Upper lobe of right lung (tissue), 1 donor: Measurements from ENCODE around the gene GDA. TPM values are rescaled to one million over a fixed set of nuclear protein-coding genes. Genes with fewer than 3 reads are reported as not detected.

Experiments
- ATAC-seq: fragments of 200-7000 bp; cut with Tn5 transposase; one replicate; pipeline ENCODE4 v1.9.1; 2020; ENCODE audit warnings: mild to moderate bottlenecking, moderate library complexity
- DNase-seq: peaks from one replicate; pipeline ENCODE4 v3.0.0-alpha.2; 2020
- H3K27ac ChIP-seq: fragments of 200-600 bp; one replicate; pipeline ENCODE4 v1.8.0; 2022
- H3K27me3 ChIP-seq: fragments of 200-600 bp; one replicate; pipeline ENCODE4 v1.8.0; 2022; ENCODE audit warnings: mild to moderate bottlenecking
- H3K36me3 ChIP-seq: fragments of 200-600 bp; one replicate; pipeline ENCODE4 v1.8.0; 2022
- H3K4me1 ChIP-seq: fragments of 200-600 bp; one replicate; pipeline ENCODE4 v1.8.0; 2022
- H3K4me3 ChIP-seq: fragments of 200-600 bp; one replicate; pipeline ENCODE4 v1.8.0; 2022; ENCODE audit warnings: mild to moderate bottlenecking
- H3K9me3 ChIP-seq: fragments of 200-600 bp; one replicate; pipeline ENCODE4 v1.8.0; 2022
- intact Hi-C: fragments of 100-400 bp; cut with DNase I; formaldehyde crosslinking; loops from one replicate; pipeline ENCODE4 v1.11.0; 2022
- total RNA-seq: library from RNA; stranded (reverse); fragmentation: NEBNext Ultra II Directional; extraction: Animal tissue kit (Norgen Biotek cat#: 25700); gene quantifications from one replicate; pipeline ENCODE4 v1.2.1, GENCODE V29; 2021
- TF ChIP-seq, protein P1 (sequence below): fragments of 200-600 bp; IDR thresholded peaks from one replicate; pipeline ENCODE4 v1.8.0; 2022; ENCODE audit warnings: antibody characterized with exemption
- donor health status: DM: no; HTN: yes; CAD: no; lungs with severe emphysema.

Gene GDA
- total RNA-seq, 1 donor from 2014 or later, result 0.20 TPM

DNA sequence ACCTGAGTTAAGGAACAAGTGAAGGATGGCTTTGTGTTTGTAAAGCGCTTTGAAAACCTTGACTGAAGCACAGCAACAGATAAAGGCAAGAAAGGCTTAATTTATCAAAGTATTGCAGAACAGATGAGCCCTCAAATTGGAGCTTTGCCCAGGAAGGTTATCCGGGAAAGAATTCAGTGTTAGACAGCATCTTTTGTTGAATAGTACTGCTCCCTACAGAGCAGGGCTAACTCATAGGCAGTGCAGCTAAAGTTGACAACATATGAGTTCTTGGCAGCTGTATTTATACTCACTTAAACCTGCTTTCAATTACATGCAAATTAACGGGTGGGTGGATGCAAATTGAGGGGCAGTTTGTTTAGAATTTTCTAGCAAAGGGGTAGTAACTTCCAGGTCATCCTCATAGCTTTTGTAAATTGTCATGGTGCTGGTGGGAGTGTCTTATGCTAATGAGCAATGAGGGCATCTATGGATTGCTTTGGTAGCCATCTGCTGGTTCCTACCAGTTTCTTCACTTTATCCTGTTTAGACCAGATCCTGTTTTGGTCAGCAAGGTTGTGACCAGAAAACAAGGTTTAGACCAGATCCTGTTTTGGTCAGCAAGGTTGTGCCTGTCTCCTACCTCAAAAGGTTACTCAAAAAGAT is 105.8 kb downstream of the GDA start:
- ATAC-seq, result no peak
- Histone ChIP-seq H3K4me3 (no peak overlapping the region), H3K9me3 (no peaks in the 10 kb centered on the region), H3K27me3 (no peaks in the 10 kb centered on the region), H3K36me3 (no peaks in the 10 kb centered on the region), H3K4me1 (no peaks in the 10 kb centered on the region), H3K27ac (no peak overlapping the region)
- intact Hi-C loops, result no loop called here
- TF ChIP-seq, protein P1, sequence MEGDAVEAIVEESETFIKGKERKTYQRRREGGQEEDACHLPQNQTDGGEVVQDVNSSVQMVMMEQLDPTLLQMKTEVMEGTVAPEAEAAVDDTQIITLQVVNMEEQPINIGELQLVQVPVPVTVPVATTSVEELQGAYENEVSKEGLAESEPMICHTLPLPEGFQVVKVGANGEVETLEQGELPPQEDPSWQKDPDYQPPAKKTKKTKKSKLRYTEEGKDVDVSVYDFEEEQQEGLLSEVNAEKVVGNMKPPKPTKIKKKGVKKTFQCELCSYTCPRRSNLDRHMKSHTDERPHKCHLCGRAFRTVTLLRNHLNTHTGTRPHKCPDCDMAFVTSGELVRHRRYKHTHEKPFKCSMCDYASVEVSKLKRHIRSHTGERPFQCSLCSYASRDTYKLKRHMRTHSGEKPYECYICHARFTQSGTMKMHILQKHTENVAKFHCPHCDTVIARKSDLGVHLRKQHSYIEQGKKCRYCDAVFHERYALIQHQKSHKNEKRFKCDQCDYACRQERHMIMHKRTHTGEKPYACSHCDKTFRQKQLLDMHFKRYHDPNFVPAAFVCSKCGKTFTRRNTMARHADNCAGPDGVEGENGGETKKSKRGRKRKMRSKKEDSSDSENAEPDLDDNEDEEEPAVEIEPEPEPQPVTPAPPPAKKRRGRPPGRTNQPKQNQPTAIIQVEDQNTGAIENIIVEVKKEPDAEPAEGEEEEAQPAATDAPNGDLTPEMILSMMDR, result no peak
- DNase-seq, result no peak

DNA sequence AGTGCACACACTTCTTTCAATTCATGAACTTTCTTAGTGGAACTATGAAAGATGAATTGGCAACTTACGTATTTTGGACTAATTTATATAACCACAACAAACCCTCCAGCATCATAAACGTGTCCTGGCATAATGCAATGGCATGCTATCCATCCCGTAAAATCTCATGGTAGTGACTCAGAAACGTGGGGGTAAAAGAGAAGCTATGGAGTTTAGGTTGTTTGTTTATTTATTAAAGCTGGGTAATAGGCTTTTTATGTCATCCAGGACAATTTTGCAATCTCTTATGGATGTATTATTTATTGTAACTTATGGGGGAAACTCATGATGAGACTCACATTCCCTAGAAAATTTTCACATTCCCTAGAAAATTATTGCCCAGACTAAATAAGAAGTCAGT is 106.3 kb downstream of the GDA start:
- no peak for ATAC-seq

DNA sequence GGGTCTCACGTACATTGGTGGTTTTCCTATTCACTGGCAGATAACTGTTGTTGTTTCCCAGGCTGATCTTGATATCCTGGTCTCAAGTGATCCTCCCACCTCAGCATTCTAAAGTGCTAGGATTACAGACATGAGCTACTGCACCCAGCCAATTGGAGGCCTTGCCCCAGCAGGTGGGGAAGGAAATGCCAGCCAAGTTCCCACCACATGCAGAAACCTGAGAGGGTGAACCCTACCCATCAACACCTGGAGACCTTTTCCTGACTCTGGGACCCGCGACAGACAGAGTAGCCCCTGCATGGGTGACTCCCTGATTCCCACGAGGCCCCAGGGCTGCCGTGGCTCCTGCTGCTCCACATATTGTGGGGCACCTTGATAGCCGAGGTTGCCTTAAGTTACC is 107.7 kb downstream of the GDA start:
- ATAC-seq (no peak), DNase-seq (no peak)
- H3K36me3 ChIP-seq, result no peaks in the 10 kb centered on the region
- intact Hi-C loops, result no loop called here
- TF ChIP-seq, protein P1, result no peak
- H3K4me3 ChIP-seq, result no peak overlapping the region
- no peaks in the 10 kb centered on the region for H3K4me1 ChIP-seq
- no peaks in the 10 kb centered on the region for H3K27me3 ChIP-seq
- no peak overlapping the region for H3K27ac ChIP-seq
- H3K9me3 ChIP-seq, result no peaks in the 10 kb centered on the region

More for the DNA sequence above, 106.3 kb downstream of the GDA start:
- TF ChIP-seq, protein P1, result no peak
- H3K4me3 ChIP-seq, result no peak overlapping the region
- H3K4me1 ChIP-seq, result no peaks in the 10 kb centered on the region
- no peak for DNase-seq
- no peaks in the 10 kb centered on the region for H3K27me3 ChIP-seq
- no peaks in the 10 kb centered on the region for H3K36me3 ChIP-seq
- no peaks in the 10 kb centered on the region for H3K9me3 ChIP-seq
- H3K27ac ChIP-seq, result no peak overlapping the region
- intact Hi-C loops, result no loop called here

DNA sequence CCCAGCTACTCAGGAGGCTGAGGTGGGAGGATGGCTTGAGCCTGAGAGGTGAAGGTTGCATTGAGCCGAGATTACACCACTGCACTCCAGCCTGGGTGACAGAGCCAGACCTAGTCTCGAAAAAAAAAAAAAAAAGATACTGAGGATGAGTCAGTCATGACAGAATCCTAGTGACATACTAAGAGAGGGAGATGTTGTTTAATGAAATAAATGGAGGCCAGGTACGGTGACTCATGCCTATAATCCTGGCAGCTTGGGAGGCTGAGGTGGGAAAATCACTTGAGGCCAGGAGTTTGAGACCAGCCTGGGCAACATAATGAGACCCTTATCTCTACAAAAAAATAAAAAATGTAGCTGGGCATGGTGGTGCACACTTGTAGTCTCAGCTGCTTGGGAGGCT is 108.6 kb downstream of the GDA start:
- Histone ChIP-seq H3K36me3 (no peaks in the 10 kb centered on the region), H3K4me3 (no peak overlapping the region), H3K27me3 (no peaks in the 10 kb centered on the region), H3K9me3 (no peaks in the 10 kb centered on the region), H3K27ac (no peak overlapping the region), H3K4me1 (no peaks in the 10 kb centered on the region)
- TF ChIP-seq, protein P1, result no peak
- intact Hi-C loops, result no loop called here
- no peak for DNase-seq
- no peak for ATAC-seq

DNA sequence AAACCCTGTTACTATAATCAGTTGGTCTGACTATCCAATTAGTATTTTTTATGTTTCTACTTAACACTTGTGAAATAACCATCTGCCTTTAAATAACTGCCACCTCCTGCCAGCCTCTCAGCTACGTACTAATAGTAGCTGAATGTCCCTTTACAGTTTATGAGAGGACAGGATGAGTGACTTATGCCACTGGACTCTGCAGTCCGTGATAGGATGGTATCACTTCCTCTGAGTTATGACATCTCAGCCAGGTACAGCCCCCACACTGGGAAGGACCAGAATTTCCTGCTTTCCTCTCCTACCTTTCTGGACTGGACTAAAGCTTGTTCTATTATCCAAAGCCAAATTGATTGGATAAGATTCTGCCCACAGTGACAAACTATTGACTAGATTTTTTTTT is 112.8 kb downstream of the GDA start:
- Histone ChIP-seq H3K9me3 (no peaks in the 10 kb centered on the region), H3K36me3 (no peaks in the 10 kb centered on the region), H3K27me3 (no peaks in the 10 kb centered on the region), H3K4me1 (no peaks in the 10 kb centered on the region), H3K4me3 (no peak overlapping the region), H3K27ac (no peak overlapping the region)
- TF ChIP-seq, protein P1, result no peak
- intact Hi-C loops, result no loop called here
- DNase-seq (no peak), ATAC-seq (no peak)

DNA sequence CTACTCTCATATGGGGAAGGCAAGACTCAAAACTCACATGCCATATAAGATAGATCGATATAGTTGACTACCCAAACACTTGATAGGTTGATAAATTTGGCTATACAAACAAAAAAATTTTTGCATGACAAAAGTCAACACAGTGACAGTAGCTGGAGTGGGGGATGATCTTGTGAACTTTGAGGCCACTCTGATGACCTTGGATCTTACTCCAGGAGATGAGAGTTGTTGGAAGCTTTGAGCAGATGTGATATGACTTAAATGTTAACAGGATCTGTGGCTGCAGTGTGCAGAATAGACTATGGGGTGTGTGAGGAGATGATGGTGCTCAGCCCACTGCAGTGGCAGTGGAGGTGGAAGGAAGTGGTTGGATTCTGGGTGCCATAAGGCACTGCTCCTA is 114.3 kb downstream of the GDA start:
- no peaks in the 10 kb centered on the region for H3K4me1 ChIP-seq
- no peaks in the 10 kb centered on the region for H3K36me3 ChIP-seq
- intact Hi-C loops, result no loop called here
- ATAC-seq, result no peak
- H3K9me3 ChIP-seq, result no peaks in the 10 kb centered on the region
- no peak for DNase-seq
- H3K27me3 ChIP-seq, result no peaks in the 10 kb centered on the region
- H3K27ac ChIP-seq, result no peak overlapping the region
- no peak overlapping the region for H3K4me3 ChIP-seq
- TF ChIP-seq, protein P1, result no peak
